GM23338 (cell line): ENCODE results near the gene LRRC3. TPM values are rescaled to one million over a fixed set of nuclear protein-coding genes. Genes with fewer than 3 reads are reported as not detected.

Experiments
- ATAC-seq: fragments of 200-7000 bp; cut with Tn5 transposase; 3 replicates; pipeline ENCODE4 v1.9.1; 2020
- DNase-seq: peaks from one replicate; pipeline ENCODE4 v3.0.0-alpha.2; 2015; ENCODE audit warnings: low spot score
- H2AFZ ChIP-seq: fragments of 200-600 bp; sonication (generic); 2 replicates; pipeline ENCODE4 v1.8.0; 2016; ENCODE audit warnings: antibody characterized with exemption, mild to moderate bottlenecking, moderate library complexity
- H3F3A ChIP-seq: fragments of 200-600 bp; sonication (generic); replicated peaks from 2 replicates; pipeline ENCODE4 v1.8.0; 2017; ENCODE audit warnings: antibody characterized with exemption, mixed run types, low read depth
- H3K27ac ChIP-seq: fragments of 200-600 bp; sonication (generic); 2 replicates; pipeline ENCODE4 v1.6.1; 2016; ENCODE audit warnings: low read depth
- H3K27me3 ChIP-seq: fragments of 200-600 bp; sonication (generic); 2 replicates; pipeline ENCODE4 v1.8.0; 2016; ENCODE audit warnings: mild to moderate bottlenecking, mixed run types, moderate library complexity; ENCODE audit not compliant: insufficient read depth
- H3K36me3 ChIP-seq: fragments of 200-600 bp; sonication (generic); 2 replicates; pipeline ENCODE4 v1.8.0; 2016; ENCODE audit warnings: mild to moderate bottlenecking; ENCODE audit not compliant: insufficient read depth
- H3K4me1 ChIP-seq: fragments of 200-600 bp; sonication (generic); 2 replicates; pipeline ENCODE4 v1.8.0; 2016; ENCODE audit warnings: mild to moderate bottlenecking, moderate library complexity; ENCODE audit not compliant: insufficient read depth
- H3K4me2 ChIP-seq: fragments of 200-600 bp; sonication (generic); 2 replicates; pipeline ENCODE4 v1.7.1; 2017; ENCODE audit warnings: mixed run types
- H3K4me3 ChIP-seq: fragments of 200-600 bp; sonication (generic); 2 replicates; pipeline ENCODE4 v1.6.1; 2016; ENCODE audit warnings: mixed run types
- H3K79me2 ChIP-seq: fragments of 200-600 bp; sonication (generic); replicated peaks from 2 replicates; pipeline ENCODE4 v1.8.0; 2017; ENCODE audit warnings: mild to moderate bottlenecking; ENCODE audit not compliant: insufficient read depth
- H3K9me2 ChIP-seq: fragments of 200-600 bp; sonication (generic); 2 replicates; pipeline ENCODE4 v1.8.0; 2017; ENCODE audit not compliant: insufficient read depth
- H4K20me1 ChIP-seq: fragments of 200-600 bp; sonication (generic); replicated peaks from 2 replicates; pipeline ENCODE4 v1.8.0; 2017; ENCODE audit warnings: mild to moderate bottlenecking; ENCODE audit not compliant: insufficient read depth
- H3K27ac Mint-ChIP-seq: 2 replicates; pipeline ENCODE4 v1.8.0; 2020; ENCODE audit warnings: inconsistent platforms, mild to moderate bottlenecking, moderate library complexity, mixed read lengths
- H3K27me3 Mint-ChIP-seq: 3 replicates; pipeline ENCODE4 v1.8.0; 2022; ENCODE audit warnings: low read depth, mild to moderate bottlenecking, moderate library complexity, mixed read lengths, inconsistent platforms; ENCODE audit not compliant: insufficient read depth, poor library complexity
- H3K36me3 Mint-ChIP-seq: 3 replicates; pipeline ENCODE4 v1.8.0; 2021; ENCODE audit warnings: low read depth, mild to moderate bottlenecking, inconsistent platforms, moderate library complexity, mixed read lengths
- H3K4me1 Mint-ChIP-seq: 3 replicates; pipeline ENCODE4 v1.8.0; 2020; ENCODE audit warnings: mild to moderate bottlenecking, inconsistent platforms, mixed read lengths
- H3K4me3 Mint-ChIP-seq: 3 replicates; pipeline ENCODE4 v1.8.0; 2021; ENCODE audit warnings: moderate library complexity, mild to moderate bottlenecking, inconsistent platforms, mixed read lengths
- H3K9me3 Mint-ChIP-seq: 3 replicates; pipeline ENCODE4 v1.8.0; 2020; ENCODE audit warnings: moderate library complexity, mild to moderate bottlenecking, inconsistent platforms, mixed read lengths
- CREB1 ChIP-seq: fragments of 250-450 bp; sonication (Bioruptor Pico); IDR thresholded peaks from 2 replicates; pipeline ENCODE4 v1.5.0; 2020; ENCODE audit warnings: low read depth, mild to moderate bottlenecking, moderate library complexity
- CTCF ChIP-seq, 2 experiments: fragments of 200-600 bp in 1 of 2; sonication (generic) in 1 of 2; conservative IDR thresholded peaks; 2 replicates each; pipeline versions ENCODE4 v1.5.1 to v1.6.1; 2016 to 2017; ENCODE audit warnings: antibody characterized with exemption in 2 of 2, low read depth in 2 of 2, mild to moderate bottlenecking in 2 of 2, moderate library complexity in 1 of 2
- EZH2 ChIP-seq: fragments of 200-600 bp; sonication (generic); IDR thresholded peaks from one replicate; pipeline ENCODE4 v1.8.0; 2017; ENCODE audit warnings: antibody characterized with exemption, mild to moderate bottlenecking, low read depth; ENCODE audit not compliant: unreplicated experiment
- EZH2phosphoT487 ChIP-seq: fragments of 200-600 bp; sonication (generic); IDR thresholded peaks from one replicate; pipeline ENCODE4 v1.8.1; 2018; ENCODE audit warnings: antibody characterized with exemption; ENCODE audit not compliant: unreplicated experiment
- JUNB ChIP-seq: IDR thresholded peaks from one replicate; pipeline ENCODE4 v1.6.1; 2016; ENCODE audit warnings: antibody characterized with exemption; ENCODE audit not compliant: unreplicated experiment
- NANOG ChIP-seq: IDR thresholded peaks from 2 replicates; pipeline ENCODE4 v1.6.1; 2016; ENCODE audit warnings: antibody characterized with exemption, borderline replicate concordance
- POLR2AphosphoS5 ChIP-seq: IDR thresholded peaks from 2 replicates; pipeline ENCODE4 v1.6.1; 2016; ENCODE audit warnings: antibody characterized with exemption, low read depth
- REST ChIP-seq: IDR thresholded peaks from one replicate; pipeline ENCODE4 v1.6.1; 2018; ENCODE audit warnings: antibody characterized with exemption; ENCODE audit not compliant: unreplicated experiment
- STAT1 ChIP-seq: IDR thresholded peaks from one replicate; pipeline ENCODE4 v1.6.1; 2016; ENCODE audit warnings: antibody characterized with exemption; ENCODE audit not compliant: unreplicated experiment
- ZNF114 ChIP-seq: fragments of 250-450 bp; sonication (Bioruptor Pico); IDR thresholded peaks from 2 replicates; pipeline ENCODE4 v1.5.0; 2020; ENCODE audit warnings: mild to moderate bottlenecking, moderate library complexity
- ZNF331 ChIP-seq: fragments of 250-450 bp; sonication (Bioruptor Pico); IDR thresholded peaks from 2 replicates; pipeline ENCODE4 v1.5.0; 2020; ENCODE audit warnings: low read depth, mild to moderate bottlenecking, moderate library complexity
- ZNF462 ChIP-seq: fragments of 250-450 bp; sonication (Bioruptor Pico); IDR thresholded peaks from 2 replicates; pipeline ENCODE4 v1.5.0; 2020; ENCODE audit warnings: mild to moderate bottlenecking, moderate library complexity
- polyA plus RNA-seq: library from polyadenylated mRNA; unstranded; fragments of >200 nt; fragmentation: Nextera tagmentation; extraction: Ambion mirVana; gene quantifications from 2 replicates; pipeline ENCODE4 v1.2.1, GENCODE V29; 2016
- total RNA-seq: library from RNA; depleted of rRNA; stranded (reverse); fragments of >200 nt; shearing (Covaris generic); gene quantifications from 2 replicates; pipeline ENCODE4 v1.2.3, GENCODE V29; 2014
- TF ChIP-seq, protein P1 (sequence below): IDR thresholded peaks from 2 replicates; pipeline ENCODE4 v1.6.1; 2016; ENCODE audit warnings: antibody characterized with exemption

The LRRC3 gene
- total and polyA plus RNA-seq, 2 experiments from 2014 or later, result 0.95 to 6.8 TPM

- Histone ChIP-seq H3K4me1 (no peaks in the 10 kb centered on the region), H3K9me2 (no peaks in the 10 kb centered on the region), H3K36me3 (no peaks in the 10 kb centered on the region), H3K4me2 (no peak overlapping the region), H2AFZ (no peak overlapping the region; the same call in 1 of the 2 replicates), H4K20me1 (no peaks in the 10 kb centered on the region), H3K79me2 (no peaks in the 10 kb centered on the region), H3K27ac (no peak overlapping the region), H3K27me3 (no peaks in the 10 kb centered on the region), H3K4me3 (no peak overlapping the region), H3F3A (no peaks in the 10 kb centered on the region)
- TF ChIP-seq ZNF114 (CRISPR knock-in tag) (no peak), EZH2phosphoT487 (no peak), NANOG (no peak), REST (no peak), JUNB (no peak), POLR2AphosphoS5 (no peak), EZH2 (no peak), CREB1 (CRISPR knock-in tag) (no peak), STAT1 (no peak), ZNF331 (CRISPR knock-in tag) (no peak), ZNF462 (no peak), CTCF (conservative IDR thresholded peaks at IDR 0.05; ENCODE audit: low read depth in 2 of 2) (no peak)
- TF ChIP-seq, protein P1, sequence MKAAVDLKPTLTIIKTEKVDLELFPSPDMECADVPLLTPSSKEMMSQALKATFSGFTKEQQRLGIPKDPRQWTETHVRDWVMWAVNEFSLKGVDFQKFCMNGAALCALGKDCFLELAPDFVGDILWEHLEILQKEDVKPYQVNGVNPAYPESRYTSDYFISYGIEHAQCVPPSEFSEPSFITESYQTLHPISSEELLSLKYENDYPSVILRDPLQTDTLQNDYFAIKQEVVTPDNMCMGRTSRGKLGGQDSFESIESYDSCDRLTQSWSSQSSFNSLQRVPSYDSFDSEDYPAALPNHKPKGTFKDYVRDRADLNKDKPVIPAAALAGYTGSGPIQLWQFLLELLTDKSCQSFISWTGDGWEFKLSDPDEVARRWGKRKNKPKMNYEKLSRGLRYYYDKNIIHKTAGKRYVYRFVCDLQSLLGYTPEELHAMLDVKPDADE, result no peak
- Mint-ChIP-seq H3K27me3 (peaks cover 9% of the 10 kb centered on the region), H3K9me3 (no peaks in the 10 kb centered on the region), H3K4me3 (no peak overlapping the region), H3K27ac (no peak overlapping the region), H3K36me3 (no peaks in the 10 kb centered on the region), H3K4me1 (no peaks in the 10 kb centered on the region)
- no peak for ATAC-seq
- no peak for DNase-seq
Observed at GRCh38 chr21:44440241-44441040, 14.9 kb upstream of the LRRC3 start.
